Activated naive CD8-positive, alpha-beta T cell (primary cell): ENCODE results near the gene ITGA5.

Source experiments
- H3K27ac Mint-ChIP-seq: one replicate; pipeline ENCODE4 v1.8.0; 2021; ENCODE audit warnings: mixed read lengths
- H3K27me3 Mint-ChIP-seq: one replicate; pipeline ENCODE4 v1.8.0; 2021; ENCODE audit warnings: mixed read lengths
- H3K36me3 Mint-ChIP-seq: one replicate; pipeline ENCODE4 v1.8.0; 2021; ENCODE audit warnings: mixed read lengths
- H3K4me1 Mint-ChIP-seq: one replicate; pipeline ENCODE4 v1.8.0; 2021; ENCODE audit warnings: low read depth, mixed read lengths
- H3K4me3 Mint-ChIP-seq: one replicate; pipeline ENCODE4 v1.8.0; 2021; ENCODE audit warnings: mild to moderate bottlenecking, mixed read lengths
- H3K9me3 Mint-ChIP-seq: one replicate; pipeline ENCODE4 v1.8.0; 2021; ENCODE audit warnings: low read depth, mixed read lengths

ITGA5 gene

DNA sequence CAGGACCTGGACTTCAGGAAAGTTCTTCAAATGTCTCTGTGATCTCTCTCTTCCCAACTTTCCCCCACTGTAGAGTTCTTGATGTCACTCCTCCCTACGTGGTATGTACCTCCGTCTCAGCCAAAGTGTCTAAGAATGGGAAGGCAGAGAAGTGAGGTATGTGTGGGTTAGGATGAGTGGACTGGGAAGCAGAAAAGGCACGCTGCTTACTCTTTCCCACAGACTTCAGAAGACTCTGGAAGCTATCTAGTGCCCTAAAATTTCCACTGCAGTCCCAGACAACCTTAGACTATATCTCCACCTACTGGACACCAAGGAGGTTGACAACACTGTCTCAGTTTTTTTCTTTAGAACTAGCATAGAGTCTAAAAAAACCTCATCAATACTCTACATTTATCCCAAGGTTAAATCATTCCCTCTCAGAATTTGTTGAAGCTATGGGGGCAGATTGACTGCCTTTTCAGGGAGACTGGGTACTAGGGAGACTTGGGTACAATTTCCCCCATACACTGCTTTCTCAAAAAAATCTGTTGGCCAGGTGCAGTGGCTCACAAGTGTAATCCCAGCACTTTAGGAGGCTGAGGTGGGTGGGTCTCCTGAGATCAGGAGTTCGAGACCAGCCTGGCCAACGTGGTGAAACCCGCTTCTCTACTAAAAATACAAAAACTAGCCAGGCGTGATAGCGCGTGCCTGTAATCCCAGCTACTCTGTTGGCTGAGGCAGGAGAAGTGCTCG lies 20.6 kb upstream of the ITGA5 start:
- no peaks in the 10 kb centered on the region for H3K9me3 Mint-ChIP-seq
- H3K27ac Mint-ChIP-seq: no peak overlapping the region
- H3K4me3 Mint-ChIP-seq: no peak overlapping the region
- H3K27me3 Mint-ChIP-seq: no peaks in the 10 kb centered on the region
- H3K4me1 Mint-ChIP-seq: peaks cover 11% of the 10 kb centered on the region
- no peaks in the 10 kb centered on the region for H3K36me3 Mint-ChIP-seq

DNA sequence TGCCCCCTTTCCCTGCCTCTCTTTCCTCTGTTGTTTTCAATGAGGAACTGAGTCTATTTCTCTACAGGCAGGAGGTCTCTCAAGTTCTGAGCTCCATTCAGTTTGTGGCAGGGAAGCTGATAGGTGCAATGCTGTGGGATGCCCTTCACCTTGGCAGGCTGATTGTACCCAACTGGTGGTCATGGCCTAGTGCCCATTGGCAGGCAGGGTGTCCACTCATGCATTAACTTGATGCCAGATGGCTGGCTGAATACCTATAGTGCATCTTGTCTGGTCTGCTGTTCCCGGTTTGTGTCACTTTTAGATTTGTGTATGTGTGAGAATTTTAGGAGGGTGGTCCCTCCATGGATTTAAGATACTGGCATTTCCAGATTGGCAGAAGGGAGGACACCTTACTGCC lies 20.0 kb upstream of the ITGA5 start:
- Mint-ChIP-seq H3K27me3 (no peaks in the 10 kb centered on the region), H3K9me3 (no peaks in the 10 kb centered on the region), H3K4me1 (peaks cover 11% of the 10 kb centered on the region), H3K36me3 (no peaks in the 10 kb centered on the region), H3K27ac (no peak overlapping the region), H3K4me3 (no peak overlapping the region)

DNA sequence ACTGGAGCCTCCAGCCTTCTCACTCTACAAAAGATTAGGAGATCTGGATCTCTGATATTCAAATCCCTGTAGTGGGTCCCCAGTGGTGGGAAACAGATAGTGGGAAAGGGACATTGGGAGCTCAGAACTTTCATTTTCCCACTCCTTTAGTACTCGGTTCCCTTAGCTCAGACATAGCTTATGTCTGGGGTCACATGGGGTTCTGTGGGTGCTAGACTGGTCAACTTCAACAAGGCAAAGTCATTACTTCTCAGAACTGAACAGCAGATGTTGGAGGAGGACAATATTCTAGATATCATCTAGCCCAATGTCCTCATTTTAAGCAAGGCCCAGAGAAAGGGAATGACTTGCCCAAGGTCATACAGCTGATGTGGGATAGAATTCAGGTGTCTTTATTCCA lies 19.5 kb upstream of the ITGA5 start:
- H3K36me3 Mint-ChIP-seq: no peaks in the 10 kb centered on the region
- peaks cover 11% of the 10 kb centered on the region for H3K4me1 Mint-ChIP-seq
- no peak overlapping the region for H3K4me3 Mint-ChIP-seq
- no peaks in the 10 kb centered on the region for H3K9me3 Mint-ChIP-seq
- no peak overlapping the region for H3K27ac Mint-ChIP-seq
- no peaks in the 10 kb centered on the region for H3K27me3 Mint-ChIP-seq

DNA sequence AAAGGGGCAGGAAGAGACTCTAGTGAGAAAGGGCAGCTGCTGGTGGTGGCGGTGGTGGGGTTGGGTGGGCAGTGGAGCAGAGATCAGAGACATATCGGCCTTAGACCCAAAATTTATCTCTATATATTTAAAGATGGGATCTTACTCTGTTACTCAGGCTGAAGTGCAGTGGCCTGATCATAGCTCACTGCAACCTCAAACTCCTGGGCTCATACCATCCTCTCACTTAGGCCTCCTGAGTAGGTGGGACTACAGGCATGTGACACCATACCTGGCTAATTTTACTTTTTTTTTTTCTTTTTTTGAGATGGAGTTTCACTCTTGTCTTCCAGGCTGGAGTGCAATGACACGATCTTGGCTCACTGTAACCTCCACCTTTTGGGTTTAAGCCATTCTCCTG lies 18.6 kb upstream of the ITGA5 start:
- Mint-ChIP-seq H3K27ac (no peak overlapping the region), H3K27me3 (no peaks in the 10 kb centered on the region), H3K4me1 (peaks cover 17% of the 10 kb centered on the region), H3K9me3 (no peaks in the 10 kb centered on the region), H3K36me3 (no peaks in the 10 kb centered on the region), H3K4me3 (no peak overlapping the region)

DNA sequence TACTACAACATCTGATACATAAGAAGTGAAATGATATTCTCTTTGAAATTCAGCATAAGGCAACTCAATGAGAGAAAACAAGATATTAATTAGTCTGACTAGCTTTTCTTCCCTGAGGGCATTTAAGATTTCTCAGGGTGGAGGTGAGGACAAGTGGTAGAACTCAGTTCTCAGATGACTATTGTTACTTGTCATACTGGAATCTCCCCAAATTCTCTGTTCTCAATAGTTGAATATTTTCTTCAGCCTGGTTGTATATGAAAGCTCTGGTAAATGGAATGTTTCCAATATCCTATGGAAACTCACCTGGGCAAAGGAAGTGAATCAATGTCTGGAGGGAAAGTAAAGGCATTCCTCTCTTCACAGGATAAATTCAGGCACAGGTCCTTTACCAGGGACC lies 18.2 kb upstream of the ITGA5 start:
- Mint-ChIP-seq H3K27ac (no peak overlapping the region), H3K36me3 (no peaks in the 10 kb centered on the region)

DNA sequence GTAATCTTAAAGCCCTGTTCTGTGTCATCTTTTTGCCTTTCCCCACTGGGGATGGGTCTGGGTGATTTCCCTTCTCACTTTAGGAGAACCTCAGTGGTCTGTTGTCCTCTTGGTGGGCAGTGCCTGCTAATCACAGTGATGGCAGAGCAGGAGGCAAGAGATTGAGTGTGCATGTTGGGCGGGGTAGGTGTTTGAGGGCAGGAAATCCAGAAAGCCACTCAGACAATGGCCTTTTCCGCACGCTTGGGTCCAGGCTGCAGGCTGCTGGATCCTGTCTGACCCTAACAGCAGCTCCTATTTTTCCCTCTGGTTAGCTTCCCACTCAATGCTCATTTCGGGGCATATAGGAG lies 13.7 kb upstream of the ITGA5 start:
- Mint-ChIP-seq H3K4me3 (no peak overlapping the region), H3K9me3 (no peaks in the 10 kb centered on the region), H3K27ac (no peak overlapping the region), H3K4me1 (peaks cover 35% of the 10 kb centered on the region), H3K36me3 (no peaks in the 10 kb centered on the region), H3K27me3 (no peaks in the 10 kb centered on the region)

More for the DNA sequence above, 18.2 kb upstream of the ITGA5 start:
- Mint-ChIP-seq H3K27me3 (no peaks in the 10 kb centered on the region), H3K9me3 (no peaks in the 10 kb centered on the region), H3K4me3 (no peak overlapping the region), H3K4me1 (peaks cover 21% of the 10 kb centered on the region)

DNA sequence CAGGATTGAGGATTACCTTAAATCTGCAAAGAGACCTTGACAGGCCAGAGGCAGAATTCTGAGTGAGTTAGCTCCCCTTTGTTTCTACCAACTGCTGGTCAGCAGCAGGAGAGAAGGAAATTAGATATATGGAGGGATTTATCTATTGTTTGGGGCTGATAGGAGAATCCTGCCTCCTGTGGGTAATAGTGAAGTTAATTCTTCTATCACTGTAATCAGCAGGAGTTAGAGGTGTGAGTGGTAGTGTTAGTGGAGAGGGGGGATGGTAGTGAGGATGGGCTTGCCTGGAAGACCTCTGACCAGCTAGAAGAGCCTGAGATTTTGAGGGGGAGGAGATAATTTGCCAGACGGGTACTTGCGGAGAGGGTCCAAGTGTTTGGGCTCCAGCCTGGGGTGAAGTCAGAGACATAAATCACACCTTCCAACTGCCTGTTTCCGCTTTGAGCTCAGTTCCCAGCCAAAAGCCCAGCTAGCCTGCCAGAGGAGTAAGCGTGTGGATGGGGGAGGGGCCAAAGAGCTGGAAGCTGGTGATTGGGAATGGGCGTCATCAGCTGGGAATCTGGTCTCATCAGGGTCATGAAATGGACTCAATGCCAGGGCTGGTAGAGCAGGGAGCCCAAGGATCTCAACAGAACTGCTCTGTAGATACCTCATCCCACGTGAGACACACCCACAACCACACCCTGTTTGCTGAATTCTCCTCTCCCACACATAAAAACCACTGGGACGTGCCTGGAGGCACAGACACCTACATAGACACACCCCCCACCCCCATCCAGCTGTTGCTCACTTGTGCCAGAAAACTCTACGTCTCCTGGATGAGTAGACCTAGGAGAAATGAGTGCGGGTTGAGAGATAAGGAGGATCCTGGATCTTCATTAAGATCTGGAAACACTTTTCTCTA lies 13.1 kb upstream of the ITGA5 start:
- peaks cover 35% of the 10 kb centered on the region for H3K4me1 Mint-ChIP-seq
- H3K27ac Mint-ChIP-seq: no peak overlapping the region
- H3K4me3 Mint-ChIP-seq: no peak overlapping the region
- H3K36me3 Mint-ChIP-seq: no peaks in the 10 kb centered on the region
- H3K27me3 Mint-ChIP-seq: no peaks in the 10 kb centered on the region
- no peaks in the 10 kb centered on the region for H3K9me3 Mint-ChIP-seq

DNA sequence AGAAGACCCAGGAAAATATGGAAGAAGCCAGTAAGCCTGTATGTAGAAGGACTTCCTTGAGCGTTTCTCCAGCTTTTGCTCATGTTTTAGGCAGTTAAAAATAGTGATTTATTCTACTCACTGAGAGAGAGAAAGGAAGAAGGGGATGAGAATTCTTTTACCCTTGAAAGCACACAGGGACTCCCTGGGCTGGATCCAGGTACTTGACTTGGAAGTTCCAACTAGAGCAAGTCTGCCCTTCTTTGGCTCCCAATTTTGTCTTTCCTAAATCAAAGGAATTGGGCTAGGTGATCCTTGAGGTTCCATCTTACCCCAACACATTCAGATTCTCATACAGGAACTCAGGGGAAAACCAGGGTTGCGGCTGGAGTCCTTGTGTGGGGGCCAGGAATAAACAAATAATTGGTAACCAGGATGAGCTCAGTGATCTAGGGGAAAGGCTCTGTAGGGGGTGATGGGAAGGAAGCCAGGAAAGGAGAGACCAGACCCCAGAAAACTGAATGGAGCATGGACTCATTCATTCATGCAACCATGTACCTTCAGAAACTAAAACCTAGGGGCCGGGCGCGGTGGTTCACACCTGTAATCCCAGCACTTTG lies 11.5 kb upstream of the ITGA5 start:
- peaks cover 34% of the 10 kb centered on the region for H3K4me1 Mint-ChIP-seq
- H3K9me3 Mint-ChIP-seq: no peaks in the 10 kb centered on the region
- no peak overlapping the region for H3K27ac Mint-ChIP-seq
- no peaks in the 10 kb centered on the region for H3K27me3 Mint-ChIP-seq
- no peak overlapping the region for H3K4me3 Mint-ChIP-seq
- H3K36me3 Mint-ChIP-seq: no peaks in the 10 kb centered on the region

DNA sequence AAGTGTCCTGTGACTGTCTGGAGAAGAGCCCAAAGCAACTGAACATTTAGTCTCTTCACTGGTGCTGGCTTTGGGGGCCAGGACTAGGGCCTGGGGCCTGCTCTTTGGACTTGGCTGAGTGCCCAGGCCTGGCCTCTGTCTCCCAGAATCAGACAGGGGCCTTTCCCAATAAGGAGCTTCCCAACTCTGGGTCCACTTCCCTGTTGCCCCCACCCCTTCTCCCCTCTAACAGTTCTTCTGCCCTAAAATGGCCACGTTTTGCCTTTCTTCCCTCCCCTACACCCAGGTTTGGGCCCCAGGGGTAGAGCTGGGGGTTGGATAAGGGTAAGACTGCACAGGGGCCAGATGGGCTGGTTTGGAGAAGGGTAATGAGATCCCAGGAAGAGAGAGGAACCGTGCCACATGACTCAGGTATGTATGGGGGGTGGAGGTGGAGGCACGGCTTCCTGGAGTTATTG lies 10.0 kb upstream of the ITGA5 start:
- H3K4me1 Mint-ChIP-seq: peaks cover 34% of the 10 kb centered on the region
- no peaks in the 10 kb centered on the region for H3K36me3 Mint-ChIP-seq
- H3K9me3 Mint-ChIP-seq: no peaks in the 10 kb centered on the region
- no peak overlapping the region for H3K4me3 Mint-ChIP-seq
- H3K27ac Mint-ChIP-seq: no peak overlapping the region
- no peaks in the 10 kb centered on the region for H3K27me3 Mint-ChIP-seq

DNA sequence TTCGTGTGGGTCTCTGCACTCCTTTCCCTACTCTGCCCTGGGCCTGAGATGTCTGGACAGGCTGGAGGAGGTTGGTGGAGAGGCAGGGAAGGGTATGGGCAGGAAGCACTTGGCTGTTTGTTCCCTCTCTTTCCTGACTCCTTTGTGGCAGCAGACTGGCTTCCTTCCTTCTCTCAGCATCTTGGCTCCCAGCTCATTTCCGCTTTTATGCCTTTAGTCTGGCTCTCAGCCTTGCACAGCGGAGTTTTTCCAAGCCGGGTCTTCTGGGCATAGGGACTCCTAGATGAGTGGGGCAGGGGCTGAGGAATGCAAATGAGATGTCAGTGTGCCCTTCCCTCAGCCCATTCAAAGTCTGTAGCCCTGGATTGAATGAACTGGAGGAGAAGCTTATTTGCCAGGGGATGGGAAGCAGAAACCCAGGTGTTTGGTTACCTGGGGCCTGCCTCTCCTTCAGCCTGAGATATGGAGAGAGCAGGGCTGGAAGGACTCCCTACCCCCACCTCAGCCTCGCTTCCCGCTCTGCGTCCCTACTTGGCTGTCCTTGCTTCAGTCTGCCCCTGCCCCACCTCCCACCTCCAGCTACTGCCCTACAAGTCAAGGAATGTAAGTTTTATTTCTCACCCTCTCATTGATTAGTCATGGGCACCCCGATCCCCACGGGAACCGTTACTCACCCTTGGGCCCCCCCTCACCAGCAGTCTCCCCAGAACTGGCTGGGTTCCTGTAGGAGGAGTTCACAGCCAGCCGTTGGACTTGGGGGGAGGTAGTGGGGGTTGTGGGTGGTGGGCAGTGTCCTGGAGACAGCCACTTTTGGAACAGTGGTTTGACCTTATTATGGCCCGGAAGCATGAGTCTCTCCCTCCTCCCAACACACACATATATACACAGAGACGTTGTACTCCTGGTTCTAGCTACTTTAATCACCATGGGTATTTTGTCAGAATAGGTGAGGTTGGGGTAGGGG lies 9.3 kb upstream of the ITGA5 start:
- H3K36me3 Mint-ChIP-seq: no peaks in the 10 kb centered on the region
- H3K4me3 Mint-ChIP-seq: no peak overlapping the region
- peaks cover 32% of the 10 kb centered on the region for H3K4me1 Mint-ChIP-seq
- no peak overlapping the region for H3K27ac Mint-ChIP-seq
- H3K9me3 Mint-ChIP-seq: no peaks in the 10 kb centered on the region
- no peaks in the 10 kb centered on the region for H3K27me3 Mint-ChIP-seq

DNA sequence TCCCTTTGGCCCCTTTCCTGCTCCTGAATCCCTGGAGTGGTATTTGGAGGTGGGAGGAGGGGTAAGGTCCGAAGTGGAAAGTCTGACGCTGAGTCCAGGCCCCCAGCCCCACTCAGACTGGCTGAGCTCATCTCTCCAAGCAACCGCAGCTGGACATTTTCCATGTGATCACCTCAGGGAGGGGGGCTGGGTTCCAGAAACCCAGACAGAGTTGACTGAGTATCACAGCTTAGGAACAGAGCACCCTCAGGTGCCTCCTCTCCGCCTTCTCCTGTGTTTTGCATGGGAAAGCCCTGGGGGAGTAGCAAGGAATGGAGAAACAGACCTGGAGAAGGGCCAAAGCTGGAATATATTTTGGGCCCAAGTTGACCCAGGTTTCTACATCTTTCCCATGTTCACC lies 8.0 kb upstream of the ITGA5 start:
- Mint-ChIP-seq H3K4me3 (no peak overlapping the region), H3K9me3 (no peaks in the 10 kb centered on the region), H3K27ac (no peak overlapping the region), H3K4me1 (peaks cover 22% of the 10 kb centered on the region), H3K27me3 (no peaks in the 10 kb centered on the region), H3K36me3 (no peaks in the 10 kb centered on the region)

DNA sequence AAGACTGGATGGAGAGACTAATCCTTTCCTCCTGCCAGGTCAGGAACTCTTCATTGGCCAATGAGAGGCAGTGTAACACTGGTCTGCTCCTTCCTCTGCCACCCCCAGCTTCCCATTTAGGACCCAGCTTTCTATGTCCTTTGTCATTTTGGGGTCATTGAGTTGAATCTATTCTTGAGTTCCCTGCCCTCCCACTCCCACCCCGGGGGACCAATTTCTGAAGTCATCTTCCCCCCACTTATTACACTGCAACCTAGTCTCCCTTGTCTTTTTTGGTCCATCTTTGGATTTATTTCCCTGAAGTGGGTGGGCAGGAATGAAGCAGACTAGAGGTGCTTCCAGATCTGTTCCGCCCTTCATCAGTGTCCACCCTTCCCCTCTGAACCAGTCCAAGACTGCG lies 7.6 kb upstream of the ITGA5 start:
- Mint-ChIP-seq H3K36me3 (no peaks in the 10 kb centered on the region), H3K27me3 (no peaks in the 10 kb centered on the region), H3K9me3 (no peaks in the 10 kb centered on the region), H3K4me1 (peaks cover 20% of the 10 kb centered on the region), H3K4me3 (no peak overlapping the region), H3K27ac (no peak overlapping the region)

DNA sequence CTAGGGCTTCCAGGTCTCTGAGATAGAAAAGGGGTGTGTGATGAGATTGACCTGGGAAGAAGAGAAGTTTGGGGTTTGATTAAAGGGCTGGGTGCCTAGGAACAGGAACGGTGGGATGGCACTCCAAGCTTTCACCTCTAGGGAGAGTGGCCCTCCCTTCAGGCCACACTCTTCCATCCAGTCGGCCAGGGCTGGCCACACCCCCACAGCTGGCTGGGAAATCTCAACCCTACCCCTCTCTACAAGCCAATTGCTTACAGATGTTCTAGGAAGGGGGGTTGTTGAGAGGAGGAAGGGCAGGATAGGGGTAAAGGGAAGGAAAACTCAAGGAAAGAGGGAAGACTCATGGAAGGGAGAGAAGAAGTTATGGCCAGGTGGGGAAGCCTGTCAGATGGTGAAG lies 6.6 kb upstream of the ITGA5 start:
- Mint-ChIP-seq H3K36me3 (no peaks in the 10 kb centered on the region), H3K27me3 (no peaks in the 10 kb centered on the region), H3K9me3 (no peaks in the 10 kb centered on the region), H3K27ac (no peak overlapping the region), H3K4me1 (peaks cover 22% of the 10 kb centered on the region), H3K4me3 (no peak overlapping the region)

DNA sequence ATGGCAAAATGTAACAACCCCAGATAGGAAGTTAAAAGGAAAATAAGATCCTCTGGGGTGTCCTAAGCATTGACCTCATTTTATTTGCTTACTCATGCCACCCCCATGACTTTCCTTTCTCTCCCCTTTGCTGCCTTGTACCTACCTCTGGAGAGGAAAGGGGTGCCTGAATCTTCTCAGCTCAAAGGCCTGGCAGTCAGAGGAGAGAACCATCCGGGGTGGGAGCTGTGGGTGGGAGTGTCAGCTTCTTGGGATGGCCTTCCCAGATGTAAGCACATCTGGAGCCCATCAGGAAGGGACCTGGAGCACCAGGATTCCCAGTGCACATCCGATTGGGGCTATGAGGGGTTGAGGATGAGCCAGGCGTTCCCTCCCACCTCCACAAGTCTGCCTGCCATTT lies 5.2 kb upstream of the ITGA5 start:
- Mint-ChIP-seq H3K27ac (no peak overlapping the region), H3K36me3 (no peaks in the 10 kb centered on the region), H3K27me3 (no peaks in the 10 kb centered on the region), H3K4me3 (no peak overlapping the region), H3K4me1 (peaks cover 33% of the 10 kb centered on the region), H3K9me3 (no peaks in the 10 kb centered on the region)
